NT2/D1 (cell line): ENCODE data around the gene UBASH3B.

Source experiments
- YY1 ChIP-seq: IDR thresholded peaks from 2 replicates; pipeline ENCODE4 v1.6.1; 2011; ENCODE audit not compliant: insufficient read length, insufficient read depth
- ZNF274 ChIP-seq: IDR thresholded peaks from 2 replicates; pipeline ENCODE4 v1.6.1; 2011; ENCODE audit warnings: mild to moderate bottlenecking, low read depth, low read length

- TF ChIP-seq YY1 (no peak), ZNF274 (no peak)
Measured at GRCh38 chr11:122791411-122791810, 135.9 kb downstream of the UBASH3B start.
